ENCODE measurements around the gene DAPK2. TPM values are rescaled to one million over a fixed set of nuclear protein-coding genes. Genes with fewer than 3 reads are reported as not detected.

Gene DAPK2
- total RNA-seq, 1 experiment from 2014 or later = under 0.01 TPM

DNA sequence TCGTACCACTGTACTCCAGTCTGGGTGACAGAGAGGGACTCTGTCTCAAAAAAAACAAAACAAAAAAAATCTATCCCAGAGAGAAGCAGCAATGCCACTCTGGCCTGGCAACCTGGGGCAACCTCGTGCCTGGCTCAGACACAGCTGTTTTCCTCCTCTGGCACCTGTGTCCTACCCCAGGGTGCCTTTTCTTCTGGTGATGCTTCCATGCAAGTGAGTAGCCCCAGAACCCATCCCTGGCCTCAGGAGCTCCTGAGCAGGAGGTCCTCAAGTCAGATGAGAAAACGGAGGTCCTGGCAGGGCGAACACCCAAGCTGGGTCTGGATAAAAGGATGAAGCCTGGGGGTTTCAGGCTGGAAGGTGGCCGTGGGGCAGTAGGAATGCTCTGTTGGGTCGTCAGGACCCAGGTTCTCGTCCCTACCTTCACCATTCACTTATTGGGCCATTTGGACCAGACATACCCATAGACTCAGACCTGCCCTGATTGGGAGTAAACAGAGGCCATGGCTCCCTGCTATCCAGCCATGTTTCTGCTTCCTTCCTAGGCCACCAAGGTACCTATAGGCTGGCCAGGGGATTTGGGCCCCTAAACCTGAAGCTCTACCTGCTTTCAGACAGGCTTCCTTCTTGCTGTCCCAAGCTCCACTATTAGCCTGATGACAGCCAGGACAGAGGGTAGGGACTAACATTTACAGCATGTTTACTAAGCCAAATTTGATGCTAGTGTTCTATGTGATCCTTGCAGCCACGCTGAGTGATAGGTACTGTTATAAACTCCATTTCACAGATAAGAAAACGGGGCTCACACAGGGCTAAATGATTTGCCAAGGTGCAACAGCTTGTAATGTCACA lies 102.2 kb downstream of the DAPK2 start:
- no peak for DNase-seq (ENCODE audit: low read depth)

DNA sequence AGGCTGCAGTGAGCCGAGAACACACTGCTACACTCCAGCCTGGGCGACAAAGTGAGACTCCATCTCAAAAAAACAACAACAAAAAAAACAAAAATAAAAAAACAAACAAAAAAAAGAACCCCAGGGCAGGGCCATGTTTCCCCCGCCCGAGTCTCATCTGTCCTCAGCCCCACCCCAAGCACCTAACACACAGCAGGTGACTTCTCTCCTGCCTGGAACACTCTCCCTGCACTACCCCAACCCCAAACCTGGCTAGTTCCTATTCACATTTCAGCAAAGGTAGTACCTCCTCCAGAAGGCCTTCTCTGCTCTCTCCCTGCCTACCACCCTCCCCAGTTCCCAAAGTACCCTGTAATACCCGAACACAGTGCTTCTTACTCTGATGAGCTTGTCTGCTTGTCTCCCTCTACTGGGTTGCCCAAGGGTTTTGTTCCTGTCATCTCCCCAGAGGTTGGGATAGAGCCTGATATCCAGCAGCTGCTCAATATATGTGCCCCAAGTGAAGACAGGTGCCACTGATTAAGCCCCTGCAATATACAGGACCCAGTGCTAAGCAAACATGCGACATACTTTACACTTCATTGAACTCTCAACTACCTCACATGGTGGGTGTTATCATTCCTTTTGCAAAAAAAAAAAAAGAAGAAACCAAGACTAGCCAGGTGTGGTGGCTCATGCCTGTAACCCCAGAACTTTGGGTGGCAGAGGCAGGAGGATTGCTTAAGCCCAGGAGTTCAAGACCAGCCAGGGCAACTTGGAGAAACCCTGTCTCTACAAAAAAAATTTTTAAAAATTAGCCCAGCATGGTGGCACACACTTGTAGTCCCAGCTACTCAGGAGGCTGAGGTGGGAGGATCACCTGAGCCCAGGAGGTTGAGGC lies 103.6 kb downstream of the DAPK2 start:
- DNase-seq (ENCODE audit: low read depth) = no peak

DNA sequence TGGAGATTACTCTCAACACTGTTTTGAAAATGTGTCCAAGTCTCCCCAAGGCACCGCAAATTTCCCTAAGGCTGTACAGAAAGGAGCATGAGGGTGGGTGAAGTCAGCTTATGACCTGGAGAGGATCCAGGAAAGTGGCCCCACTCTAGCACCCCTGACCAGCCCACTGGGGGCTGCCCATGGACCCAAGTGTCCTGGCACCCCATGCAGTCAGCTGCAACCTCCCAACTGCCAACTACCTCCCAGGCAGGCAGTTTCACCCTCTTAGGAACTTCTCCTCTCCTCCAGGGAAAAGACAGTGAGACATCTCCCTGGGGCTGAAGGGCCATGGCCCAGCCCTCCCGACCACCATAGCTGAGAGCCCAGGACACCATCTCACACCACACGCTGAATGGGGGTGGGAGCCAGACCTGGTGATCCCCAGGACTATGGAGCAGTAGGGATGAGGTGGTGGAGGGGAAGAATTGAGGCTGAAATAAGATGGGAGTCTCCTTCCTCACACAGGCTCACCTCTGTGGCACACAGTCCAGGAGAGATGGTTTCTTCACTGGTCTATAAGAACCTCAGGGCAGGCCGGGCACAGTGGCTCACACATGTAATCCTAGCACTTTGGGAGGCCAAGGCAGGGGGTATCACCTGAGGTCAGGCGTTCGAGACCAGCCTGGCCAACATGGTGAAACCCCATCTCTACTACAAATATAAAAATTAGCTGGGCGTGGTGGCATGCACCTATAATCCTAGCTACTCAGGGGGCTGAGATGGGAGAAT lies 104.4 kb downstream of the DAPK2 start:
- DNase-seq (ENCODE audit: low read depth) = no peak

DNA sequence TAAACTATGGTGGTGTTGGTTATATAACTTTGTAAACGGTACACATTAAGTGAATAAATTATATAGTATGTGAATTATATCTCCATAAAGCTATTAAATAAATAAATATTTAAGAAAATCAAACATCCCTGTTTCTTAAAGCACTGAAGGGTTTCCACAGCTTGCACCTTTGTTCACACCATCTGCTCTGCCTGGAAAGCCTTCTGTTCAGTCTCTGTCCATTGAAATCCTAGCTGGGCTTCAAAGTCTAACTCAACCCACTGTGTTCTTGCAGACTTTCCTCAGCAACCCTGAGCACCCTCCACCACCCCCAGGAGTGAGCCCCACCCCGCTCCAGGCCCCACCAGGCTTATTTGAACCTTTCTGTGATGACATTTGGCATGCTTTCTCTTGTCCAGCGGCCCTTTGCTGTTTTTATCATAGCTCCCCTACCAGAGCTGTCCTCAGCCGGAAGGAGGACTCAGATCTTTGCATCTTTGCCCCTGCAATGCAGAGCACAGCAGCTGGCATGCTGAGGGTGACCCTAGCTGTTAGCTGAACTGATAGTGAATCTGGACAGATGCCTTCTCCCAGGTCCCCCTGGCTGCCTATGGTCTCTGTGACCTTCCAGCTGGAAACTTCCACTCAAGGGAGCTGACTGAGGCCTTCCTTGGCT lies 105.2 kb downstream of the DAPK2 start:
- DNase-seq (ENCODE audit: low read depth) = no peak

DNA sequence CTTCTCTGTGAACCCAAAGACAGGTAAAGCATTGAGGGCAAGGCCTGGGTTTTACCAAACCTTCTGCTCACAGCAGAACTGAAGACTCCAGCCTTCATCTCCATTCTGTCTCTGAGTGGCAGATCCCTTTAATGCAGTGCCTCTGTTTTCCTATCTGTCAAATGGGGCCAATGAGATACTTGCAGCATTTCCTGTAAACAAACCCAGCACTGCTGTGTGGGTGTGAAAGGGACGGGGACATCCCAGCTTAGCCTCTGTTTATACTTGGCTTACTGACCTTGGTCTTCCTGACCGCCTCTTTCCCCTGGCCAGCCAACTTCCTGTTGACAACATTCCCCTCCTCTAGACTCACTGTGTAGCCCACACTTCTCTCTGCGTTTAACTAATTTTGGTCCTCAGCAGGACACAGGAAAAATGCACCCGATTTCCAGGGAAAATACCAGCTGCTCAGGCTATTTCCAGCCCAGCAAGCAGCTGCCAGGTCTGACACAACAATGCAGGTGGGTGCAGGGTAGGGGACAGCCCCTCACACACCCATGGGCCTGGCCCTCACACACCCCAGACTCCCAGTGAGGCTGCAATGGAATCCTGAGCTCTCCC lies 106.7 kb downstream of the DAPK2 start:
- peak; percentile 40 for DNase-seq (ENCODE audit: low read depth)

DNA sequence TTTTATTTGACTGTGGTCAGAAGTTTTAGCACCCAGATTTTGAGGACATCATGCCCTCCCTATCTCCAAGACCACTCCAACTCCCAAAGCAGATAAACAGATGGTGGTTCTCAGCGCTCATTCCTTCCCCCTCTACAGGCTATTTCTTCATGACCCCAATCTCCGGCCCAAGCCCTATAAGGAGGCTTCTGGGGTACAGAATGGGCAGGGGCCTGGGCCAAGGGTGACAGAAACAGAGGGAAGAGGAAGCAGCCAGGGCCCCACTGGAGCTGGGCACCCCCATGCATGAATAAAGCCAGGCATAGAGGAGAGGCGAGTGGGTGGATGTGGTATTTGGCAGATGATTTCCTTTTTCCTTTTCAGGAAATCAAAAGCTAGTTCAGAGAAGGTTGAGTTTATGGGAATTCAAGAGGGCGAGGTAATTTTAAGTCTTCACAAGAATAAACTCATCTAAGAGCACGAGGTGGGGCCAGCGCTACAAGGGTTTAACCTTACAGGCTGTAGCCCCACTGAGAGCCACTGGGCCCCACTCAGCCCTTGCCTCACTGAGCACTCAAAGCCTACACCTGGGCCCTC lies 107.7 kb downstream of the DAPK2 start:
- no peak for DNase-seq (ENCODE audit: low read depth)

DNA sequence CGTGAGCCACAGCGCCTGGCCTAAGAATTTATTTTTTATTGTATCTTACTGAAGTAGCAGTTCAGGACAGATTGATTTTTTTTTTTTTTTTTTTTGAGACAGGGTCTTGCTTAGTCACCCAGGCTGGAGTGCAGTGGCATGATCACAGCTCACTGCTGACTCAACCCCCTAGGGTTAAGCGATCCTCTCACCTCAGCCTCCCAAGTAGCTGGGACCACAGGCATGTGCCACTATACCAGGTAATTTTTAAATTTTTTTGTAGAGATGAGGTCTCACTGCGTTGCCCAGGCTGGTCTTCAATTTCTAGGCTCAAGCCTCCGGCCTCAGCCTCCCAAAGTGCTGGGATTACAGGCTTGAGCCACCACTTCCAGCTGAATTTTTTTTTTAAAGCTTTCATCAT lies 112.8 kb downstream of the DAPK2 start:
- peak; percentile 62 for DNase-seq (ENCODE audit: low read depth)

DNA sequence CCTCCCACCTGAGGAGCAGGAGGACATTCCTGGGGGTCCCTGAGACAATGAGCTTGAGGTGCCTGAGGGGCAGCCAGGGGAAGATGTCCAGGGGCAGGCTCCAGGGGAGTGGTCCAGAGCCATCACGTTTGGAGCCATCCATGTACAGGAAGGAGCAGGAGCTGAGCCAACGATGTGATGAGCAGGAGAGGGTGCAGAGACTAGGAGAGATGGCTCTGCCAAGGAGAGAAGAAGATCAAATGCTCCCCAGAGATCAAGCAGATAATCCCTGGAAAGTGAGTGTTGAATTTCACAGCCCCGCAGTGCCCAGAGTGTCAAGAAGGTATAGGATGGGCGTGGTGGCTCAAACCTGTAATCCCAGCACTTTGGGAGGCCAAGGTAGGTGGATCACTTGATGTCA lies 114.7 kb downstream of the DAPK2 start:
- DNase-seq (ENCODE audit: low read depth) = no peak

DNA sequence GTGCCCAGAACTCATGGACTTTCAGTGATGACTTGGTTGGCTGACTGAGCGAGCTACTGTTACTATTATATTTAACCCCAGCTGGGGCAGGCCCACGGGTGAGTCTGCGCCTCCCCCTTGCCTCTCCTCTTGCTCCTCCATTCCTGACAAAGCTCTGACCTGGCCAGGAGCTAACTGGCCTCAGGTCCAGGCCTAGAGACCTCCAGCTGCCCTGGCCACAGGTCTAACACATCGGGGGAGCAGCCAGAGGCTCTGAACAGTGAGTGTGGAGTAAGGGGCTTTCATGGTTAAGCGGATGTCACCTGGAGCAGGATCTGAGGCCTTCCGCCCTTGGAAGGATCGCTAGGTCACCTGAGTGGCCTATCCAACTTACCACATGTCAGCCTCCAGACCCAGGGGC lies 116.3 kb downstream of the DAPK2 start:
- no peak for DNase-seq (ENCODE audit: low read depth)

DNA sequence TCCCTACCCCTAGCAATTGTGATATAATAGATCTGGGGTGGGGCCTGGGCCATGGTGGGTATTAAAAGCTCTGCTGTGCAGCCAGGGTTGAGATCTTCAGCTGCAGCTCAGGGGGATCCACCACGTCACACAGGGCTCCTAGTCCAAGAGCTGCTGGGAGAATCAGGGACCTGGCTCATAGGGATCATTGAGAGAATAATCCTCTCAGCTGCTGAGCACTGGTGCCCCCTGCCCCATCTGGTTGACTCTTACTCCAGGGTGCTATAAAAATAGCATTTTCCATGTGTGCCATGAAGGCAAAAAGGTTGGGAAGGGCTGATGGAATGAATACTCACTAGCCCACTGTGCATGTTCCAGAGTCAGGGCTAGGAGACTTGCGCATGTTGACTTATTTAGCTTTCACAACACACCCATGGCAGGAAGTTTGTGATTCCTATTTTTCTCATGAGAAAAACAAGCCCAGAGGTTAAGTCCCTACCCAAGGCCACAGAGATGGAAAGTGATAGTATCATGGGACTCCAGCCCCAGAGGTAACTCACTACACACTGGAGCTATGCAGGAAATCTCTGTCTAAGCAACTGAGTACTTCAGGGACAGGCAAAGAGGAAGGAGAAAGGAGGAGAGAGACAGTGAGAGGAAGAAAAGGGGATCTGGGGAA lies 118.0 kb downstream of the DAPK2 start:
- no peak for DNase-seq (ENCODE audit: low read depth)

DNA sequence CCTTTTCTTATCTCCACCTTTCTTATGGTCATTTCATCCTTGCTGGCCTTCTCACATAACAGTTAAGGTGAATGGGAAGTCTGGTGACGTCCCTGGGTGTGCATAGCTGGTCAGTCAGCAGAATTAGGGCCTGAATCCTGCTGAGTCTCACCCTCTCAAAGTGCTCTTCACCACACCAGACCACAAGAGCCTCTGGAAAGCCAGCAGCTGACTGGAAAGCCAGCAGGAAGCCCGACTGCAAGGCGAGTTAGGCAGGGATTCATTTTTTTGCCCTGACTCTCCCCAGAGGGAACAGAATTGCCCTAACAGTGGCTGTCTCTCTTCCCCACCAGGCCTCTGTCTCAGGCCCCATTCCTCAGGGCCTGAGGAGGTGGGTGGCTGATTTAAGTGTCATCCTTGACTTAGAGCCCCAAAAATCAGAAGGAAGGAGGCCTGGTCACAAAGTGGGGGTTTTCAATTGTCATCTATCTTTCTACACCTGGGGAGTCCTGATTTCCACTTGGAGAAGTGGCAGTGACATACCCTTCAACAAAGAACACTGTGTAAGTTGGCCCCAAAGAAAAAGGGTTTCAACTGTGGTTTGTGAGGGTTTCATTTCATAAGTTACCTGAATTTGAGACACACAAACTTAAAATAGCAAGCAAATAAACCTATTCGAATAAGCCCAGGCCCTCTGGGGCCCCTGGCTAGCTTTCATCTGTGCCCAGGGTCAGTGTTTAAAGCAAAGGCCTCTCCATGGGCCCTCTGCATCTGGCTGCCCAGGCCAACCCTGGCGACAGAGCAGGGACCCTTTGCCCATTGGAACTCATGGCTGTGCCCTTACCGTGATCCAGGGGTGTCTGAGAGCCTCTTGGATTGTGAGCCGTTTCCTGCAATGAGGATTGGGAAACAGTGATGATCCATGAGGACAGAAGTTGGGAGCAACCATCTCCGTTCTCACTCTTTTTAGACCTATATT lies 122.0 kb downstream of the DAPK2 start:
- no peak for DNase-seq (ENCODE audit: low read depth)

DNA sequence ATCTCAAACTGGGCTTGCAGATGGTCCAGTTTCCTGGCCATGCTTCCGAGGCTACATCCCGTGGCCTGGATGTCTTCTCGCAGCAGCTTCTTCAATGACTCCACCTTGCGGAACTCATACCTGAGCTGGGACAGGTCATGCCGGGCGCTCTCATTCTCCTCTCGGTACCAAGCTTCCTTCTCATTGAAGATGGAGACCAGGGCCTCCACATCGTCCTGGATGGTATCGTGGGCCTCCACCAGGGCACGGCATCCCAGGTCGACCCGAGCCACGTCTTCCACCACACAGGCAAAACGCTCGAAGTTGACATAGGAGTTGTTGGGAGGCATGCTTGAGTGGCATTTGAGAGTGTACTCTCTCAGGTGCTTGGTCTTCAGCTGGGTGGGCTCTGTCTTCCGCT lies 123.4 kb downstream of the DAPK2 start:
- no peak for DNase-seq (ENCODE audit: low read depth)

DNA sequence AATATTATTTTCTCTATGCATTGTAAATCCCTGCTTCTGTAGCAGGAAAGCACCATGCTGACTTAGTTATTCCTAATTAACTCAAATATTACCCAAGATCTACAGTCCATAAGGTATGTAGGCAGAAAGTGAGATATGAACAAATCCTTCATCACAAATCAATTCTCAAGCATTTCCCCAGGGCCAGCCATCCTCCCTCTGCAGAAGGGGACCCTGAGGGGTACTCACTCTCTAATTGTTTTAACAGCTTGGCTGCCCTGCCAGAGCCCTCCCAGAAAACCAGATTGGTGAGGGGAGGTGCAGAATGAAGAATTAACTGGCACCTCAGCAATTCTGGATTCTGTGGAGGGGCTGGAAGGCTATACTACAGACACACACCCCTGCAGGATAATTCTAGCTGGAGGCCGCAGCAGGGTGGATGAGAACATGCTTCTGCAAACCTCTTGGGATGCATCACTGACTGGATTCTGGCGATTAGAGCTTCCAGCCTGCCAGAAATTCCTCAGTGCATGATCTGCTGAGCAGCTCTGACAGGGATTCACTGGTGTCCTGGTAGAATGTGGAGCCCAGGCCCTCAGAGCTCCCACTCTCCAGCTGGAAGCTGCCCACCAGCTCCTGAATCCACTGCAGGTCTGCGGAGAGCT lies 123.9 kb downstream of the DAPK2 start:
- no peak for DNase-seq (ENCODE audit: low read depth)

DNA sequence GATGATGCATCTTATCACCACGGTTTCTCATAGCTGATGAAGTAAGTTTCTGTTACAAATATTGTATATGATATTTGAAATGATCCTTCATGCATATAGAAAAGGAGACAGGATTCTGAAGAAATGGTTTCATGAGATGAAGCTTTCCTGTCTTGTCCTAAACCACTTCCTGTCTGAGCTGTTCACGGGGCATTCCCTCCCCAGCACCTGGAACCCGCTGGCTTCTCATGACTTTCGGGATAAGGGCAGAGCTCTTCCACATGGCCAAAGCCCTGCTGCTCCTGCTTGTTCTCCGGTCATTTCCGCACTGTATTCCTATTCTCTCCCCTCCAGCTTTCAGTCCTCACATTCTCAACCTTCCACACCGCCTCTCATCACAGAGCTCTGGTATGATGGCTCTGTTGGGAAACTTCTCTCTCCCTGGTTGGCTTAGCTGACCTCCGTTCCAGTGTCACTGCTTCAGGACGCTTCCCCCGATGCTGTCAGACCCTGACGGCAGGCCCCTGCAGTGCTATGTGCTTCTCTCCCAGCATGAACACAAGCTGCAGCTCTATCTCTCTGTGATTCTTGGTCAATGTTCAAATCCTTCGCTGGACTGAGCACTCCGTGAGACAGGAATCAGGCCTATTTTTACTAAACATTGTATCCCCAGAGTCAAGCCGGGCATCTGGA lies 125.6 kb downstream of the DAPK2 start:
- no peak for DNase-seq (ENCODE audit: low read depth)

DNA sequence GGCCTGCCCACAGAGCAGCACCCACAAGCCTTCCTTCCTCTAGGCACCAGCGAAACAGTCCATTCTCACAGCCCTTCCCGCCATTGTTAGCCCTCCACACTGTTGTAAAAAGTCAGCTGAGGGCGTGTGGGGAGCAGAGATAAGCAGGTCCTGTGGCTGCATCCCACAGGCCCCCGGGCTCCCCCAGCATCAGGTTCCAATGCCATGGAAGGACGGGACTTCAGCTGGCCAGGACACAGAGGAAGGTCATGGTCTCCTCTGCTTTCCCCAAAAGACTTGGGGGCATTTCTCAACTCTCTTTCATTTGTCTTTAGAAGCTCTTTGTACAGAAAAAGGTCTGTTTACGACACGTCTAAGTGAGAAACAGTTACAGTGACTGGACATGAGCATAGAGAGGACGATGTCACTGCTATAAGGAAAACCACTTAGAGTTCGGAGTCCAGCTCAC lies 127.4 kb downstream of the DAPK2 start:
- no peak for DNase-seq (ENCODE audit: low read depth)

DNA sequence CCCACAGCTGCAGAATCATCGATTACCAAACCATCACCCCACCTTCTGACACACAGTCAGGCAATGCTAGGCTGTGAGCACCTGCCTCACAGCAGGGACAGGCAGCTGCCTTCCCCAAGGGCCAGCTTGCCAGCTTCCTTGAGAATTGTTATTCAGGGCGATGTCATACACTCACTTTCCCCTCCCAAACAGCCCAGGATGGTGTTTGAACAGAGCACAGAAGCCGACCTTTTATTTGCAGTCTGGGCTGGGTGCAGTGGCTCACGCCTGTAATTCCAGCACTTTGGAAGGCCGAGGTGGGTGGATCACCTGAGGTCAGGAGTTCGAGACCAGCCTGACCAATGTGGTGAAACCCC lies 128.0 kb downstream of the DAPK2 start:
- no peak for DNase-seq (ENCODE audit: low read depth)

DNA sequence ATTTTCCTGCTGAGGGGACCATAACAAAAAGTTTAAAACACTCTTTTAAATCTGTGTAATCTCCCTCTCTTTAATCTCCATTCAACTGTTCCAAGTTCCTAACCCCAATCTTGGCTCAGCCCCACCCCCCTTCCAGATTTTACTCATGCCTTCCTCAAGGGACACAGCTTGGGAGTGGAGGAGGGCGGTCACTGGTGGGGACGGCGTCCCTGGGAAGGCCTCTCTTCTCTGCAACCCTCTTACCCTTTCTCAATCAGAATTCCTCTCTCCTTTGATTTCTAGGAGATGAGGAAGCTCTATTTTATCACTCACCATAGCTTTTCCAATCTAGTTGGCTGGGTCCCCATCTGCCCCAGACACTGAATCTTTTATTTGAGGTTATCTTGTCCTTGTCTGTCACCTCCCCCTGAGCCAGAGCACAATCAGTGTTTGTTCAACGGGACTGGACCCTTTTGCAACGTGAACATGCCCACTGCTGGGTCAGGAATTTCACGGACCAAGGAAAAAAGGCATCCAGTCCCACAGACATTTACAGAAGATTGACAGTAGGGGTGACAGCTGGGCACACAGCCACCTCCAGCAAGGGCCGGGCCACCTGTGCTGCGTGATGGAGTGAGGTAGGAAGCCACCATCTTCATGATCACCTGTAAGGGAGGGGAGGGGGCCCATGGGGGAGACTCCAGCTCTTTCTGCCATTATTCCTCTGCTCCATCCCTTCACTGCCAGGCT lies 128.5 kb downstream of the DAPK2 start:
- no peak for DNase-seq (ENCODE audit: low read depth)

Data from RPMI7951 (cell line).